Tibial artery (tissue), 4 donors: Measurements from ENCODE around the gene SMARCD1.

Source experiments
- DNase-seq, 2 donors: peaks; one replicate each; pipeline ENCODE4 v3.0.0-alpha.2; 2019
- H3K27ac ChIP-seq, 2 donors: fragments of 200-600 bp; sonication (generic) in 1 of 2; 1 replicate in 1 of 2; 2 replicates in 1 of 2; pipeline ENCODE4 v1.5.1; 2018 to 2019; ENCODE audit warnings: mild to moderate bottlenecking in 1 of 2
- H3K27me3 ChIP-seq, 2 donors: fragments of 200-600 bp; sonication (generic) in 1 of 2; one replicate each; pipeline versions ENCODE4 v1.5.1 to v1.6.0; 2016 to 2019
- H3K36me3 ChIP-seq, 3 donors: fragments of 200-600 bp; sonication (generic) in 2 of 3; one replicate each; pipeline ENCODE4 v1.5.1; 2016 to 2019; ENCODE audit warnings: mild to moderate bottlenecking in 2 of 3
- H3K4me1 ChIP-seq, 4 donors: fragments of 200-600 bp; sonication (generic) in 2 of 4; 1 replicate in 3 of 4; 2 replicates in 1 of 4; pipeline ENCODE4 v1.5.1; 2016 to 2019
- H3K4me3 ChIP-seq, 2 donors: fragments of 200-600 bp; sonication (generic) in 1 of 2; 1 replicate in 1 of 2; 2 replicates in 1 of 2; pipeline ENCODE4 v1.5.1; 2018 to 2019; ENCODE audit warnings: mild to moderate bottlenecking in 2 of 2
- H3K9me3 ChIP-seq, 3 donors: fragments of 200-600 bp; sonication (generic) in 1 of 3; one replicate each; pipeline ENCODE4 v1.5.1; 2016 to 2019
- intact Hi-C: fragments of 100-400 bp; cut with DNase I; formaldehyde crosslinking; loops from one replicate; pipeline ENCODE4 v1.15.0; 2023; ENCODE audit warnings: low total_unique reads
- TF ChIP-seq, protein P1 (sequence below), 2 experiments: fragments of 200-600 bp in 1 of 2; fragments of 450-650 bp in 1 of 2; IDR thresholded peaks; one replicate each; pipeline ENCODE4 v1.5.1; 2017 to 2019; ENCODE audit warnings: antibody characterized with exemption in 2 of 2, mild to moderate bottlenecking in 1 of 2, moderate library complexity in 1 of 2

The SMARCD1 gene

DNA sequence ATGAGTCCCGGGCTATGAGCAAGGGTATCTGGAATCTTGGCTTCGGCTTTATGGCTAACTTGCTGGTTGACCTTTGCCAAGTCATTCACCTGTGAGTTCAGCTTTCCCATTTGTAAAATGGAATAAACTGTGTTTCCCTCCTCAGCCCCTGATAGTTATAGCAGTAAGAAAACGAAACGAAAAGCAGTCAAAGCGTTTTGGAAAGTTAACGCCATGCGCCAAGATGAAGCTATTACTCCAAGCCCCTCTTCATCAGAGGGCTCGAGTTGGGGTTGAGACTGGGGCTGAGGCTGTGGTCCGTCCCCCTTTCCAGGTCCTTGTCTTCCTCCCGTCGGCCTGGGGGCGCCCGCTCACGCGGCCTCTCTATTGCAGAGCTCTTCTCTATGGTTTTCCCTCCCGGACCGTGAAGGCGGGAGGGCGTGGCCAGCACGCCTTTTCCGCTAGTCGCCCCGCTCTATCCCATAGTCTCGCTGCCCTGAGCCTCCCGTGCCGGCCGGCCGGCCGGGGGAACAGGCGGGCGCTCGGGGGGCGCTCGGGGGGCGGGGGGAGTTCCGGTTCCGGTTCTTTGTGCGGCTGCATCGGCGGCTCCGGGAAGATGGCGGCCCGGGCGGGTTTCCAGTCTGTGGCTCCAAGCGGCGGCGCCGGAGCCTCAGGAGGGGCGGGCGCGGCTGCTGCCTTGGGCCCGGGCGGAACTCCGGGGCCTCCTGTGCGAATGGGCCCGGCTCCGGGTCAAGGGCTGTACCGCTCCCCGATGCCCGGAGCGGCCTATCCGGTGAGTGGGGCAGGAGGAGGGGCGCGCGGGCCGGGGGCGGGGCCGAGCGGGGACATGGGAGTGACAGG lies at the start of gene SMARCD1:
Gene SMARCD1 (plus strand): TSS at position 568 of the 840 bp plus-strand sequence. CDS start 28 bp downstream, at position 596.
- no peaks in the 10 kb centered on the region for H3K9me3 ChIP-seq
- H3K27ac ChIP-seq, result peak within 1 kb of the TSS; percentile 91 to 95
- peak within 1 kb of the TSS; percentile 73 to 87 for H3K4me3 ChIP-seq
- intact Hi-C loops, result loop anchor here (2.0 kb wide), 1 partner anchor 26 kb away; no protein-coding TSS in a partner anchor
- TF ChIP-seq, protein P1, sequence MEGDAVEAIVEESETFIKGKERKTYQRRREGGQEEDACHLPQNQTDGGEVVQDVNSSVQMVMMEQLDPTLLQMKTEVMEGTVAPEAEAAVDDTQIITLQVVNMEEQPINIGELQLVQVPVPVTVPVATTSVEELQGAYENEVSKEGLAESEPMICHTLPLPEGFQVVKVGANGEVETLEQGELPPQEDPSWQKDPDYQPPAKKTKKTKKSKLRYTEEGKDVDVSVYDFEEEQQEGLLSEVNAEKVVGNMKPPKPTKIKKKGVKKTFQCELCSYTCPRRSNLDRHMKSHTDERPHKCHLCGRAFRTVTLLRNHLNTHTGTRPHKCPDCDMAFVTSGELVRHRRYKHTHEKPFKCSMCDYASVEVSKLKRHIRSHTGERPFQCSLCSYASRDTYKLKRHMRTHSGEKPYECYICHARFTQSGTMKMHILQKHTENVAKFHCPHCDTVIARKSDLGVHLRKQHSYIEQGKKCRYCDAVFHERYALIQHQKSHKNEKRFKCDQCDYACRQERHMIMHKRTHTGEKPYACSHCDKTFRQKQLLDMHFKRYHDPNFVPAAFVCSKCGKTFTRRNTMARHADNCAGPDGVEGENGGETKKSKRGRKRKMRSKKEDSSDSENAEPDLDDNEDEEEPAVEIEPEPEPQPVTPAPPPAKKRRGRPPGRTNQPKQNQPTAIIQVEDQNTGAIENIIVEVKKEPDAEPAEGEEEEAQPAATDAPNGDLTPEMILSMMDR (IDR thresholded peaks at IDR 0.05), result peak in 1 of 2 experiments; percentile 19
- H3K36me3 ChIP-seq, result peaks cover 21 to 35% (median 33%) of the 10 kb centered on the region in 3 donors
- H3K27me3 ChIP-seq, result no peaks in the 10 kb centered on the region
- peaks cover 0 to 25% (median 16%) of the 10 kb centered on the region in 4 donors for H3K4me1 ChIP-seq
- peak; percentile 95 to 96 for DNase-seq

DNA sequence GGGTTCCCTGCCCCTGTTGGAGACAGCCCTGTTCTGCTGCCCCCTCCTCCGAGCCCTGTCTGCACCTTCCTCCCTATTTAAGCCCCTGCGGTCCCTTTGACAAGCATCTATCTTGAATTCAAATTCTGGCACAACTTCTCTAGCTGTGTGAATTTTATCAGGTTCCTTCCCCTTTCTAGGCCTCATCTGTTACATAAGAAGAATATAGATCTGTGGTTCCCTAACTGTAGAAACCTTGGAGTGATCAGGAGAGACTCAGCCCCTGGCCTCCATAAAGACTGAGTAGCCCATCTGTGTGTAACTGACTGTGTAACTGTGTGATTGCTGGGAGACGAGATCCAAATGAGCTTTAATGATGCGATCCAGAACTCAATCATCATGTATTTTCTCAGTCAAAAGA lies 46.8 kb upstream of the SMARCD1 start:
- intact Hi-C loops, result no loop called here
- no peaks in the 10 kb centered on the region for H3K4me1 ChIP-seq
- H3K4me3 ChIP-seq, result no peak overlapping the region
- H3K36me3 ChIP-seq, result no peaks in the 10 kb centered on the region
- TF ChIP-seq, protein P1 (IDR thresholded peaks at IDR 0.05), result no peak
- peaks cover 0 to 9% of the 10 kb centered on the region in 2 donors for H3K27me3 ChIP-seq
- no peak for DNase-seq
- no peak overlapping the region for H3K27ac ChIP-seq
- H3K9me3 ChIP-seq, result no peaks in the 10 kb centered on the region

- H3K27me3 ChIP-seq, result peaks cover 0 to 9% of the 10 kb centered on the region in 2 donors
- no peaks in the 10 kb centered on the region for H3K9me3 ChIP-seq
- peak; percentile 85 to 90 for DNase-seq
- intact Hi-C loops, result loop anchor here (1.0 kb wide), 1 partner anchor 31 kb away; no protein-coding TSS in a partner anchor
- no peaks in the 10 kb centered on the region for H3K4me1 ChIP-seq
- TF ChIP-seq, protein P1 (IDR thresholded peaks at IDR 0.05), result peak; percentile 78 to 88
- H3K36me3 ChIP-seq, result no peaks in the 10 kb centered on the region
- H3K27ac ChIP-seq, result no peak overlapping the region
- no peak overlapping the region for H3K4me3 ChIP-seq
These were observed 45.8 kb upstream of the SMARCD1 start for GRCh38 chr12:50039151-50039835.

DNA sequence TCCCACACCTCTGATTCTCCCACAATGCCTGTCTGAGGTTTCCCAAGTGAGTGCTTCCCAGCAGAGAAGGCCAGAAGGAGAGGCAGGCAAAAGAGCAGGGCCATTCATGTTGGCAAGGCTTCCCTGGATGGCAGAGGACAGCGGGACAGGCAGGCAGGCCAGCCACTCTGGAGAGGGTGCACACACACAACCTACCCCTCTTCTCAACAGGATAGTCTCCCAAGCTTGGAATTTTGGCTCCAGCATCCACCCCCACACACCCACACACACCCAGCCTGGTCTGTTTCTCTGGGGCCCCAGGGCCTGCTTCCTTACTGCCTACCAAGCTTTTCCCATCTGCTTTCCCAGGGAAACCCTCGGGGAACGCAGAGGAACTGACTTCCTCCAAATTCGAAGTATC lies 44.5 kb upstream of the SMARCD1 start:
- H3K36me3 ChIP-seq, result no peaks in the 10 kb centered on the region
- no peaks in the 10 kb centered on the region for H3K4me1 ChIP-seq
- TF ChIP-seq, protein P1 (IDR thresholded peaks at IDR 0.05), result no peak
- intact Hi-C loops, result no loop called here
- no peak overlapping the region for H3K4me3 ChIP-seq
- peaks cover 0 to 9% of the 10 kb centered on the region in 2 donors for H3K27me3 ChIP-seq
- H3K27ac ChIP-seq, result no peak overlapping the region
- peak in 1 of 2 donors; percentile 44 for DNase-seq
- H3K9me3 ChIP-seq, result no peaks in the 10 kb centered on the region

- H3K36me3 ChIP-seq, result no peaks in the 10 kb centered on the region
- TF ChIP-seq, protein P1 (IDR thresholded peaks at IDR 0.05), result no peak
- peaks cover 0 to 7% of the 10 kb centered on the region in 2 donors for H3K27me3 ChIP-seq
- no peak overlapping the region for H3K27ac ChIP-seq
- intact Hi-C loops, result no loop called here
- no peak overlapping the region for H3K4me3 ChIP-seq
- DNase-seq, result peak in 1 of 2 donors; percentile 53
- no peaks in the 10 kb centered on the region for H3K4me1 ChIP-seq
- no peaks in the 10 kb centered on the region for H3K9me3 ChIP-seq
These were observed 43.9 kb upstream of the SMARCD1 start for GRCh38 chr12:50041062-50041860.
